Heart left ventricle (tissue), 16 donors: ENCODE data around the gene OGFR. TPM values are rescaled to one million over a fixed set of nuclear protein-coding genes. Genes with fewer than 3 reads are reported as not detected.

Source experiments
- ATAC-seq, 4 donors: fragments of 200-7000 bp; cut with Tn5 transposase; one replicate each; pipeline ENCODE4 v1.9.1; 2020 to 2022; ENCODE audit warnings: moderate library complexity in 4 of 4, mild to moderate bottlenecking in 3 of 4, moderate number of reproducible peaks in 1 of 4
- DNase-seq, 5 donors: peaks; one replicate each; pipeline ENCODE4 v3.0.0-alpha.2; 2020
- H3K27ac ChIP-seq, 12 donors: fragments of 200-600 bp; sonication (generic) in 4 of 12; one replicate each; pipeline versions ENCODE4 v1.5.0 to v1.8.0; 2016 to 2022; ENCODE audit warnings: mild to moderate bottlenecking in 2 of 12
- H3K27me3 ChIP-seq, 9 donors: fragments of 200-600 bp; sonication (generic) in 2 of 9; one replicate each; pipeline versions ENCODE4 v1.5.1 to v1.8.0; 2016 to 2022; ENCODE audit warnings: mild to moderate bottlenecking in 3 of 9
- H3K36me3 ChIP-seq, 9 donors: fragments of 200-600 bp; sonication (generic) in 2 of 9; one replicate each; pipeline versions ENCODE4 v1.5.0 to v1.8.0; 2018 to 2022; ENCODE audit warnings: mild to moderate bottlenecking in 2 of 9
- H3K4me1 ChIP-seq, 12 donors: fragments of 200-600 bp; sonication (generic) in 4 of 12; one replicate each; pipeline versions ENCODE4 v1.5.0 to v1.8.0; 2016 to 2022; ENCODE audit warnings: mild to moderate bottlenecking in 3 of 12
- H3K4me3 ChIP-seq, 12 donors: fragments of 200-600 bp; sonication (generic) in 4 of 12; one replicate each; pipeline versions ENCODE4 v1.5.0 to v1.8.0; 2017 to 2022; ENCODE audit warnings: mild to moderate bottlenecking in 9 of 12, moderate library complexity in 4 of 12
- H3K9me3 ChIP-seq, 12 donors: fragments of 200-600 bp; sonication (generic) in 4 of 12; one replicate each; pipeline versions ENCODE4 v1.5.0 to v1.8.0; 2016 to 2022; ENCODE audit warnings: mild to moderate bottlenecking in 1 of 12
- POLR2A ChIP-seq, 2 donors: fragments of 450-650 bp; IDR thresholded peaks; one replicate each; pipeline ENCODE4 v1.6.1; 2017; ENCODE audit warnings: antibody characterized with exemption in 2 of 2, mild to moderate bottlenecking in 2 of 2, moderate library complexity in 2 of 2
- WGBS, 4 donors: extraction: QIAGEN DNeasy Blood & Tissue Kit in 2 of 4; methylation state at CpG; one replicate each; pipeline versions ENCODE4 v1.1.5 to v1.1.7; 2013 to 2018; 5-methylcytosine and 5-hydroxymethylcytosine counted together
- intact Hi-C, 10 donors: fragments of 100-400 bp; cut with DNase I; formaldehyde crosslinking; loops; one replicate each; pipeline versions ENCODE4 v1.11.1 to v1.14.2; 2022
- polyA plus RNA-seq, 2 donors: library from polyadenylated mRNA; stranded (reverse); fragments of 200-250 nt; gene quantifications; one replicate each; pipeline ENCODE4 v1.2.3, GENCODE V29; 2013
- total RNA-seq, 9 donors: library from RNA; depleted of rRNA in 2 of 9; stranded (reverse); fragments of >200 nt in 2 of 9; fragmentation: NEBNext Ultra II Directional in 3 of 9; extraction: Animal tissue kit (Norgen Biotek cat#: 25700) in 3 of 9; gene quantifications; one replicate each; pipeline versions ENCODE4 v1.1.0 to v1.2.4, GENCODE V29; 2016 to 2023
- TF ChIP-seq, protein P1 (sequence below), 12 donors: fragments of 200-600 bp; sonication (generic) in 4 of 12; IDR thresholded peaks; one replicate each; pipeline versions ENCODE4 v1.5.0 to v1.8.0; 2018 to 2022; ENCODE audit warnings: antibody characterized with exemption in 12 of 12, mild to moderate bottlenecking in 5 of 12
- donor health status: ischemic (EF 13 %, LVEDD 7.1; RV severe dilation, severe dysfunction).
- donor health status: healthy with polysubstance abuse.
- donor health status: DM: no; HTN: yes; CAD: no.
- donor health status: DM: no; HTN: no; CAD: no.
- donor health status: ischemic (EF 25% LVEDD 6.9; RV normal size, moderate dysfunction).
- donor health status: ischemic (EF 25% LVEDD 5.7; RV mildly dilated, moderate dysfunction).
- donor health status: healthy.
- donor health status: DM: yes; HTN: yes; CAD: no.
- donor health status: ischemic (EF 35%, LVEDD 5.7; RV mildly dilated, moderate dysfunction).
- donor health status: nonischemic (EF 11% LVEDD 7.7; RV severe dilation, severe dysfunction).
- donor health status: DM: yes; HTN: yes; CAD: no.
- donor health status: PGD.
- donor health status: ischemic (EF 29% LVEDD 5.4; RV normal size, mild dysfunction).
- donor health status: nonischemic (EF 23%, LVEDD 6.1; RV moderate dilation, normal function).

Gene OGFR
- total and polyA plus RNA-seq, 11 donors: 14.9 to 46.9 (median 21.2) TPM

GRCh38 chr20:62811320-62811719, 6.7 kb downstream of the OGFR start:
- no peak overlapping the region for H3K4me3 ChIP-seq
- TF ChIP-seq POLR2A (IDR thresholded peaks at IDR 0.05): no peak
- TF ChIP-seq, protein P1, sequence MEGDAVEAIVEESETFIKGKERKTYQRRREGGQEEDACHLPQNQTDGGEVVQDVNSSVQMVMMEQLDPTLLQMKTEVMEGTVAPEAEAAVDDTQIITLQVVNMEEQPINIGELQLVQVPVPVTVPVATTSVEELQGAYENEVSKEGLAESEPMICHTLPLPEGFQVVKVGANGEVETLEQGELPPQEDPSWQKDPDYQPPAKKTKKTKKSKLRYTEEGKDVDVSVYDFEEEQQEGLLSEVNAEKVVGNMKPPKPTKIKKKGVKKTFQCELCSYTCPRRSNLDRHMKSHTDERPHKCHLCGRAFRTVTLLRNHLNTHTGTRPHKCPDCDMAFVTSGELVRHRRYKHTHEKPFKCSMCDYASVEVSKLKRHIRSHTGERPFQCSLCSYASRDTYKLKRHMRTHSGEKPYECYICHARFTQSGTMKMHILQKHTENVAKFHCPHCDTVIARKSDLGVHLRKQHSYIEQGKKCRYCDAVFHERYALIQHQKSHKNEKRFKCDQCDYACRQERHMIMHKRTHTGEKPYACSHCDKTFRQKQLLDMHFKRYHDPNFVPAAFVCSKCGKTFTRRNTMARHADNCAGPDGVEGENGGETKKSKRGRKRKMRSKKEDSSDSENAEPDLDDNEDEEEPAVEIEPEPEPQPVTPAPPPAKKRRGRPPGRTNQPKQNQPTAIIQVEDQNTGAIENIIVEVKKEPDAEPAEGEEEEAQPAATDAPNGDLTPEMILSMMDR (IDR thresholded peaks at IDR 0.05): no peak
- ATAC-seq: no peak
- no peak for DNase-seq
- H3K36me3 ChIP-seq: peaks cover 4 to 74% (median 58%) of the 10 kb centered on the region in 9 donors
- H3K4me1 ChIP-seq: peaks cover 0 to 40% (median 28%) of the 10 kb centered on the region in 12 donors
- no peaks in the 10 kb centered on the region for H3K9me3 ChIP-seq
- intact Hi-C loops: no loop called here
- H3K27ac ChIP-seq: no peak overlapping the region
- H3K27me3 ChIP-seq: peaks cover 0 to 21% (median 15%) of the 10 kb centered on the region in 9 donors
- WGBS, 4 donors: 87 to 95% (median 92%) methylated on average over 12 to 21 of the region's 21 CpGs

- Histone ChIP-seq H3K4me1 (peaks cover 0 to 40% (median 28%) of the 10 kb centered on the region in 12 donors), H3K36me3 (peaks cover 4 to 70% (median 58%) of the 10 kb centered on the region in 9 donors), H3K4me3 (no peak overlapping the region), H3K27me3 (peaks cover 0 to 25% (median 19%) of the 10 kb centered on the region in 9 donors), H3K9me3 (no peaks in the 10 kb centered on the region), H3K27ac (no peak overlapping the region)
- WGBS, 4 donors: 87 to 92% (median 90%) methylated on average over 9 to 10 of the region's 10 CpGs
- no peak for DNase-seq
- no peak for ATAC-seq
- intact Hi-C loops: no loop called here
- TF ChIP-seq POLR2A (IDR thresholded peaks at IDR 0.05): no peak
- TF ChIP-seq, protein P1 (IDR thresholded peaks at IDR 0.05): no peak
Measured at GRCh38 chr20:62811720-62812119, 7.1 kb downstream of the OGFR start.

- ATAC-seq: no peak
- TF ChIP-seq POLR2A (IDR thresholded peaks at IDR 0.05): no peak
- TF ChIP-seq, protein P1 (IDR thresholded peaks at IDR 0.05): no peak
- intact Hi-C loops: no loop called here
- Histone ChIP-seq H3K27ac (no peak overlapping the region), H3K9me3 (no peaks in the 10 kb centered on the region), H3K4me3 (no peak overlapping the region), H3K27me3 (peaks cover 4 to 31% (median 23%) of the 10 kb centered on the region in 9 donors), H3K36me3 (peaks cover 4 to 64% (median 58%) of the 10 kb centered on the region in 9 donors), H3K4me1 (peaks cover 0 to 38% (median 23%) of the 10 kb centered on the region in 12 donors)
- DNase-seq: no peak
- 85 to 91% (median 89%) methylated on average over 42 to 43 of the region's 43 CpGs for WGBS, 4 donors
Measured at GRCh38 chr20:62812181-62812906, 7.7 kb downstream of the OGFR start.

DNA sequence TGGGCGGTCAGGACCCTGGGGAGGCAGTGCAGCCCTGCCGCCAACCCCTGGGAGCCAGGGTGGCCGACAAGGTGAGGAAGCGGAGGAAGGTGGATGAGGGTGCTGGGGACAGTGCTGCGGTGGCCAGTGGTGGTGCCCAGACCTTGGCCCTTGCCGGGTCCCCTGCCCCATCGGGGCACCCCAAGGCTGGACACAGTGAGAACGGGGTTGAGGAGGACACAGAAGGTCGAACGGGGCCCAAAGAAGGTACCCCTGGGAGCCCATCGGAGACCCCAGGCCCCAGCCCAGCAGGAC, 8.2 kb downstream of the OGFR start:
- H3K27ac ChIP-seq: no peak overlapping the region
- H3K9me3 ChIP-seq: no peaks in the 10 kb centered on the region
- peaks cover 8 to 36% (median 28%) of the 10 kb centered on the region in 9 donors for H3K27me3 ChIP-seq
- no peak for ATAC-seq
- H3K4me1 ChIP-seq: peaks cover 0 to 36% (median 22%) of the 10 kb centered on the region in 12 donors
- H3K4me3 ChIP-seq: no peak overlapping the region
- DNase-seq: no peak
- intact Hi-C loops: no loop called here
- 90 to 95% (median 93%) methylated on average over 11 of the region's 11 CpGs for WGBS, 4 donors
- peaks cover 4 to 59% (median 53%) of the 10 kb centered on the region in 9 donors for H3K36me3 ChIP-seq
- no peak for TF ChIP-seq POLR2A (IDR thresholded peaks at IDR 0.05)
